ENCODE measurements around the gene PCSK4.

- TF ChIP-seq CTCF (optimal IDR thresholded peaks at IDR 0.05 in 1 of 3, IDR thresholded peaks at IDR 0.05 in 1 of 3, conservative IDR thresholded peaks at IDR 0.05 in 1 of 3; ENCODE audit: extremely low read depth in 1 of 3, insufficient read depth in 2 of 3, low read length in 3 of 3) (no peak), EZH2 (IDR thresholded peaks at IDR 0.05; ENCODE audit: low read length) (no peak)
These were observed 34.8 kb upstream of the PCSK4 start for GRCh38 chr19:1524972-1525325.
